ENCODE data around the gene VPS33B.

- TF ChIP-seq FOXM1 (IDR thresholded peaks at IDR 0.05; ENCODE audit: borderline replicate concordance) (no peak), SUZ12 (IDR thresholded peaks at IDR 0.05) (no peak), FOXA1 (IDR thresholded peaks at IDR 0.05) (no peak), TARDBP (IDR thresholded peaks at IDR 0.05) (no peak), ZNF384 (IDR thresholded peaks at IDR 0.05) (no peak), PKNOX1 (IDR thresholded peaks at IDR 0.05) (no peak), NFRKB (IDR thresholded peaks at IDR 0.05) (no peak), ARNT (IDR thresholded peaks at IDR 0.05) (no peak), L3MBTL2 (conservative IDR thresholded peaks at IDR 0.05) (no peak), BHLHE40 (IDR thresholded peaks at IDR 0.05; ENCODE audit: borderline replicate concordance) (no peak), LEF1 (IDR thresholded peaks at IDR 0.05; ENCODE audit: borderline replicate concordance) (no peak)
Observed at GRCh38 chr15:91050128-91050455, 27.7 kb upstream of the VPS33B start.
